ENCODE data around the gene SBK2.
"Not testable (repeated sequence)": the region's sequence is repeated elsewhere in the genome, so short reads cannot be mapped to it uniquely, and the experiment has no call there.

SBK2 gene

DNA sequence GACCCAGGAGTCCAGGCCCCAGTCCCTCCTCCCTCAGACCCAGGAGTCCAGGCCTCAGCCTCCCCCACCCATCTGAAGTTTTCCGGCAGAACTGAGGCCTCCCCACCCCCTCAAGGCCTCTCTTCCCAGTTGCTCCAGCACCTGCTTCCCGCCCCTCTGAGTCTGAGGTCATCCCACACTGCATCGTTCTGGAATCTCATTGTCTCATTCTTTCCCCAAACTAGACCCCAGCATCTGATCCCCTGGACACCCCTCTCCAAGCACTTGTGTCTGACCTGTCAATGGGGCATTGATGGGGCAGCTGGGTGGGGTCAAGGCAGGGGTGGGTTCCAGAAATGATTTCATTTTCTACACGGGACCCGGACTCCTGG lies 793 bp upstream of the SBK2 start:
- Histone ChIP-seq H3K36me3 (no peaks in the 10 kb centered on the region), H3K9me3 (no peaks in the 10 kb centered on the region), H3K4me3 (ENCODE audit: low read depth in 1 of 2, low read length in 1 of 2) (no peak overlapping the region), H3K27me3 (no peaks in the 10 kb centered on the region), H3K27ac (no peak overlapping the region), H3K4me1 (ENCODE audit: control insufficient read depth in 1 of 2, insufficient read depth in 1 of 2, low read depth in 1 of 2, low read length in 1 of 2) (no peaks in the 10 kb centered on the region)
- TF ChIP-seq, protein P1, sequence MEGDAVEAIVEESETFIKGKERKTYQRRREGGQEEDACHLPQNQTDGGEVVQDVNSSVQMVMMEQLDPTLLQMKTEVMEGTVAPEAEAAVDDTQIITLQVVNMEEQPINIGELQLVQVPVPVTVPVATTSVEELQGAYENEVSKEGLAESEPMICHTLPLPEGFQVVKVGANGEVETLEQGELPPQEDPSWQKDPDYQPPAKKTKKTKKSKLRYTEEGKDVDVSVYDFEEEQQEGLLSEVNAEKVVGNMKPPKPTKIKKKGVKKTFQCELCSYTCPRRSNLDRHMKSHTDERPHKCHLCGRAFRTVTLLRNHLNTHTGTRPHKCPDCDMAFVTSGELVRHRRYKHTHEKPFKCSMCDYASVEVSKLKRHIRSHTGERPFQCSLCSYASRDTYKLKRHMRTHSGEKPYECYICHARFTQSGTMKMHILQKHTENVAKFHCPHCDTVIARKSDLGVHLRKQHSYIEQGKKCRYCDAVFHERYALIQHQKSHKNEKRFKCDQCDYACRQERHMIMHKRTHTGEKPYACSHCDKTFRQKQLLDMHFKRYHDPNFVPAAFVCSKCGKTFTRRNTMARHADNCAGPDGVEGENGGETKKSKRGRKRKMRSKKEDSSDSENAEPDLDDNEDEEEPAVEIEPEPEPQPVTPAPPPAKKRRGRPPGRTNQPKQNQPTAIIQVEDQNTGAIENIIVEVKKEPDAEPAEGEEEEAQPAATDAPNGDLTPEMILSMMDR (IDR thresholded peaks at IDR 0.05): no peak

DNA sequence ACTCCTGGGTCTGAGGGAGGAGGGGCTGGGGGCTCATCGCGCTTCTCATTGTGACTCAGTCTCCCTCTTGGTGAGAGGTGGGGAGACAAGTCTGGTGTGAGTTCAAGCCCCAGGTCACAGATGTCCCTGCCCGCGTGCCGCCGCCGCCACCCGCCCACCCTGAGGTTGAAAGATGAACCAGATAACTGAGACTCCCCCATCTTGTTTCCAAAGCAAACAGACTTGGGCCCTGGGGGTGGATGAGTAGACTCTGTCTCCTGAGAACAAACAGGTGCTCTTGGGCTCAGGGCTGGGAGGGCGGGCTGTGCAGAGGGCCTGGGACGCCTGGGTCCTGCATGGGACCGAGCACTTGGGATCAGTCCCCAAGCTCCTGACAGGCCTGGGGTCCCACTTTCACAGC lies 567 bp downstream of the SBK2 start:
- Histone ChIP-seq H3K4me3 (ENCODE audit: low read depth in 1 of 2, low read length in 1 of 2) (no peak overlapping the region), H3K27ac (no peak overlapping the region), H3K9me3 (no peaks in the 10 kb centered on the region), H3K4me1 (ENCODE audit: control insufficient read depth in 1 of 2, insufficient read depth in 1 of 2, low read depth in 1 of 2, low read length in 1 of 2) (no peaks in the 10 kb centered on the region), H3K27me3 (no peaks in the 10 kb centered on the region), H3K36me3 (no peaks in the 10 kb centered on the region)
- TF ChIP-seq, protein P1 (IDR thresholded peaks at IDR 0.05): no peak

DNA sequence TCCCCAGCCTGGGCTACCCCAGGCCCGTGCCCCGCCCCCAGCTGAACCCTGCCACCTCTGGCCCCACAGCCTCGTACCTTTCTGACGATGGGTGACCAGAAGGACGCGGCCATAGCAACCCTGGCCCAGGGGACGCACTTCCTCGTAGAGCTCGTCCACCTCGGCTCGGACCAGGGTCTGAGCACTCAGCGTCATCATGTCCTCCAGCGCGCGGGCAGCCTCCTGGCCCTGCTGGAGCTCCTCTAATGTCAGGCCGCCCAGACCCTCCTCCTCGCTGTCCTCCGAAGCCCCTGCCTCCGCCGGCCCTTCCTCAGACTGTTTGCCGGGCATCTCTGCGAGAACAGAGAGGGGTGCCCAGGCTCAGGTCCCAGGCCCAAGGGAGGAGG lies 975 bp downstream of the SBK2 start:
- Histone ChIP-seq H3K4me1 (ENCODE audit: control insufficient read depth in 1 of 2, insufficient read depth in 1 of 2, low read depth in 1 of 2, low read length in 1 of 2) (no peaks in the 10 kb centered on the region), H3K4me3 (ENCODE audit: low read depth in 1 of 2, low read length in 1 of 2) (no peak overlapping the region), H3K36me3 (no peaks in the 10 kb centered on the region), H3K27ac (no peak overlapping the region), H3K27me3 (no peaks in the 10 kb centered on the region), H3K9me3 (no peaks in the 10 kb centered on the region)
- TF ChIP-seq, protein P1 (IDR thresholded peaks at IDR 0.05): no peak

DNA sequence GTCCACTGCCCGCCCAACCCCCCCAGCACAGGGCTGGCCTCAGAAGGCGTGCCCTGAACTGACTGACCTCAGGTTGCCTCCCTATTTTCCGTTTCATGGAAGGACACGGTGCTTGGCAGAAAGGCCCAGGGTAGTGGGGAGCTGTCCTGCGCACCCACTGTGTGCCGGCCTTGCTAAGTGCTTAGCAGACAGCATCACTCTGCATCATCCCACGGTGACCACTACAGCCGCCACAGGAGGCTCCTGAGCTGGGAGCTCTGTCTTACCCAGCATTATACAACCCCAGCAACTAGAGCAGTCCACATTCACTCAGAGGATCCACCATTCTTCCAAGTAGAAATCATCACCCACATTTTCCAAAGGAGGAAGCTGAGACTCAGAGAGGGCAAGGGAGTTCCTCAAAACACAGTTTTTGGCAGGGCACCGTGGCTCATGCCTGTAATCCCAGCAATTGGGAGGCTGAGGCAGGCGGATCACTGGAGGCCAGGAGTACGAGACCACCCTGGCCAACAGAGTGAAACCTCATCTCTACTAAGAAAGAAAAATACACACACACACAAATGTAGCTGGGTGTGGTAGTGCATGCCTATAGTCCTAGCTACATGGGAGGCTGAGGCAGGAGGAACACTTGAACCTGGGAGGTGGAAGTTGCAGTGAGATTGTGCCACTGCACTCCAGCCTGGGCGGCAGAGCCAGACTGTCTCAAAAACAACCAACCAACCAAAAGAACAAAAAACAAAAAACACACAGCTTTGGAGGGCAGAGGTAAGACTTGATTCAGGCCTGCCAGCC lies 1.6 kb downstream of the SBK2 start:
- Histone ChIP-seq H3K9me3 (no peaks in the 10 kb centered on the region), H3K27me3 (no peaks in the 10 kb centered on the region), H3K4me3 (ENCODE audit: low read depth in 1 of 2, low read length in 1 of 2) (no peak overlapping the region), H3K4me1 (ENCODE audit: control insufficient read depth in 1 of 2, insufficient read depth in 1 of 2, low read depth in 1 of 2, low read length in 1 of 2) (no peaks in the 10 kb centered on the region), H3K36me3 (no peaks in the 10 kb centered on the region), H3K27ac (no peak overlapping the region)
- TF ChIP-seq, protein P1 (IDR thresholded peaks at IDR 0.05): no peak

DNA sequence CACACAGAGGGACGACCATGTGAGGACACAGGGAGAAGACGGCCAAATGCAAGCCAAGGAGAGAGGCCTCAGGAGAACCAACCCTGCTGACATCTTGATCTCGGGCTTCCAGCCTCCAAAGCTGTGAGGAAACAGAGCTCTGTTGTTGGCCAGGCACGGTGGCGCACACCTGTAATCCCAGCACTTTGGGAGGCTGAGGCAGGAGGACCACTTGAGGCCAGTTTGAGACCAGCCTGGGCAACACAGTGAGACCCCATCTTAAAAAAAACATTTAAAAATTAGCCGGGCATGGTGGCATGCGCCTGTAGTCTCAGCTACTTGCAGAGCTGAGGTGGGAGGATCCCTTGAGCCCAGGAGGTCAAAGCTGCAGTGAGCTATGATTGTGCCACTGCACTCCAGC lies 2.7 kb downstream of the SBK2 start:
- H3K27me3 ChIP-seq; H3K4me3 ChIP-seq (ENCODE audit: low read depth in 1 of 2, low read length in 1 of 2); H3K9me3 ChIP-seq; H3K27ac ChIP-seq; H3K36me3 ChIP-seq; H3K4me1 ChIP-seq (ENCODE audit: control insufficient read depth in 1 of 2, insufficient read depth in 1 of 2, low read depth in 1 of 2, low read length in 1 of 2): not testable (repeated sequence)

DNA sequence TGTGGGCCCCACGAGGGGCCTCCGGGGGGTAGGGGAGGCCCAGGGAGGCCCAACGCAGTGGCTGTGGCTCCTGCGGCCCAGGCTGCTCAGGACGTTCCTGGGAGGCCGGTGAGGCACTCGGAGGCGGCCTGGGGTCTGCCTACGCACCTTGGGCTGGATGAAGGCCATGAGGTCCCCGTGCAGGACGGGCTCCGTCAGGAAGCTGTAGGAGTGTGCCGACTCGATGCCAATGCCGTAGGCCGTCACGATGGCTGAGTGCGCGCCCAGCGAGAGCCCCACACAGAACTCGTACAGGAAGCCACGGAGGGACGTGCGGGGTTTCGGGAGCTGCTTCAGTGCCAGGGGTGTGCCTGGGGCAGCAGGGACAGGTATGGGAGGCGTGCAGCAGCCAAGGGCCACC lies 5.9 kb downstream of the SBK2 start:
- Histone ChIP-seq H3K4me1 (ENCODE audit: control insufficient read depth in 1 of 2, insufficient read depth in 1 of 2, low read depth in 1 of 2, low read length in 1 of 2) (no peaks in the 10 kb centered on the region), H3K4me3 (ENCODE audit: low read depth in 1 of 2, low read length in 1 of 2) (no peak overlapping the region), H3K36me3 (no peaks in the 10 kb centered on the region), H3K9me3 (no peaks in the 10 kb centered on the region), H3K27me3 (peaks cover 7% of the 10 kb centered on the region), H3K27ac (no peak overlapping the region)
- TF ChIP-seq, protein P1 (IDR thresholded peaks at IDR 0.05): no peak
